Heart right ventricle (tissue), 16 donors: ENCODE data around the gene INTS4. TPM values are rescaled to one million over a fixed set of nuclear protein-coding genes. Genes with fewer than 3 reads are reported as not detected.
A peak's percentile ranks its signal among the peaks of the same experiment; 100 is the strongest.
"Not testable (repeated sequence)": the region's sequence is repeated elsewhere in the genome, so short reads cannot be mapped to it uniquely, and the experiment has no call there.

ENCODE experiments used
- ATAC-seq, 8 donors: fragments of 200-7000 bp; cut with Tn5 transposase; one replicate each; pipeline ENCODE4 v1.9.1; 2020; ENCODE audit warnings: mild to moderate bottlenecking in 8 of 8, moderate library complexity in 8 of 8, moderate number of reproducible peaks in 1 of 8
- DNase-seq, 2 donors: peaks; one replicate each; pipeline ENCODE4 v3.0.0-alpha.2; 2020
- H3K27ac ChIP-seq, 10 donors: fragments of 200-600 bp; sonication (generic) in 2 of 10; one replicate each; pipeline versions ENCODE4 v1.5.0 to v1.8.0; 2020 to 2022; ENCODE audit warnings: mild to moderate bottlenecking in 3 of 10
- H3K27me3 ChIP-seq, 7 donors: fragments of 200-600 bp; one replicate each; pipeline ENCODE4 v1.8.0; 2021 to 2022; ENCODE audit warnings: mild to moderate bottlenecking in 2 of 7
- H3K36me3 ChIP-seq, 9 donors: fragments of 200-600 bp; sonication (generic) in 1 of 9; one replicate each; pipeline versions ENCODE4 v1.5.0 to v1.8.0; 2020 to 2022; ENCODE audit warnings: mild to moderate bottlenecking in 2 of 9
- H3K4me1 ChIP-seq, 9 donors: fragments of 200-600 bp; sonication (generic) in 1 of 9; one replicate each; pipeline versions ENCODE4 v1.5.0 to v1.8.0; 2020 to 2022; ENCODE audit warnings: mild to moderate bottlenecking in 4 of 9
- H3K4me3 ChIP-seq, 10 donors: fragments of 200-600 bp; sonication (generic) in 2 of 10; one replicate each; pipeline versions ENCODE4 v1.5.0 to v1.8.0; 2020 to 2022; ENCODE audit warnings: mild to moderate bottlenecking in 7 of 10, moderate library complexity in 2 of 10
- H3K9me3 ChIP-seq, 11 donors: fragments of 200-600 bp in 10 of 11; sonication (generic) in 2 of 11; one replicate each; pipeline versions ENCODE4 v1.5.0 to v1.8.0; 2013 to 2022; ENCODE audit warnings: mild to moderate bottlenecking in 2 of 11, control low read depth in 1 of 11, moderate library complexity in 1 of 11
- WGBS, 2 donors: extraction: QIAGEN DNeasy Blood & Tissue Kit; methylation state at CpG; one replicate each; pipeline ENCODE4 v1.1.7; 2013; ENCODE audit warnings: inconsistent platforms in 1 of 2; 5-methylcytosine and 5-hydroxymethylcytosine counted together
- intact Hi-C, 10 donors: fragments of 100-400 bp; cut with DNase I; formaldehyde crosslinking; loops; one replicate each; pipeline versions ENCODE4 v1.11.1 to v1.14.2; 2022
- polyA plus RNA-seq, 2 donors: library from polyadenylated mRNA; stranded (reverse); fragments of 200-250 nt; gene quantifications; one replicate each; pipeline ENCODE4 v1.2.3, GENCODE V29; 2013
- total RNA-seq, 10 donors: library from RNA; stranded (reverse); fragmentation: NEBNext Ultra II Directional in 3 of 10; extraction: Animal tissue kit (Norgen Biotek cat#: 25700) in 3 of 10; gene quantifications; one replicate each; pipeline versions ENCODE4 v1.2.1 to v1.2.4, GENCODE V29; 2021 to 2023
- TF ChIP-seq, protein P1 (sequence below), 9 donors: fragments of 200-600 bp; sonication (generic) in 2 of 9; IDR thresholded peaks; one replicate each; pipeline versions ENCODE4 v1.5.0 to v1.8.0; 2021 to 2022; ENCODE audit warnings: antibody characterized with exemption in 9 of 9, mild to moderate bottlenecking in 5 of 9, moderate library complexity in 1 of 9
- donor health status: Arrhythmogenic right ventricular cardiomyopathy.
- donor health status: ischemic (EF 13 %, LVEDD 7.1; RV severe dilation, severe dysfunction).
- donor health status: healthy with polysubstance abuse.
- donor health status: DM: no; HTN: yes; CAD: no.
- donor health status: DM: no; HTN: no; CAD: no.
- donor health status: ischemic (EF 25% LVEDD 6.9; RV normal size, moderate dysfunction).
- donor health status: ischemic (EF 25% LVEDD 5.7; RV mildly dilated, moderate dysfunction).
- donor health status: healthy.
- donor health status: DM: yes; HTN: yes; CAD: no.
- donor health status: Ischemic cardiomyopathy.
- donor health status: ischemic (EF 35%, LVEDD 5.7; RV mildly dilated, moderate dysfunction).
- donor health status: nonischemic (EF 11% LVEDD 7.7; RV severe dilation, severe dysfunction).
- donor health status: DM: yes; HTN: yes; CAD: no.
- donor health status: PGD.
- donor health status: ischemic (EF 29% LVEDD 5.4; RV normal size, mild dysfunction).
- donor health status: nonischemic (EF 23%, LVEDD 6.1; RV moderate dilation, normal function).

Gene INTS4
- total and polyA plus RNA-seq, 12 donors = 12.2 to 20.2 (median 16.1) TPM

DNA sequence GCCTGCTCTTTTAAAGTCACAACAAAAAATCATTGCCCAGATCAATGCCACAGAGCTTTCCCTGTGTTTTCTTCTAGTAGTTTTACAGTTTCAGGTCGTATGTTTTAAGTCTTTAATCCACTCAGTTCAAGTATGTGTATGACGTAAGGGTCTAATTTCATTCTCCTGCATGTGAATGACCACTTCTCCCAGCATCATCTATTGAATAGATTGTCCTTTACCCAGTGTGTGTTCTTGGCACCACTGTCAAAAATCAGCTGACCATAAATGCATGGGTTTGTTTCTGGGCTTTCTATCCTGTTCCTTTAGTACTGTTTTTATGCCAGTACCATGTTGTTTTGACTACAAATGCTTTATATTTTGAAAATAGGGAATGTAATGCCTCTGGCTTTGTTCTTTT is 28.1 kb downstream of the INTS4 start:
- TF ChIP-seq, protein P1, sequence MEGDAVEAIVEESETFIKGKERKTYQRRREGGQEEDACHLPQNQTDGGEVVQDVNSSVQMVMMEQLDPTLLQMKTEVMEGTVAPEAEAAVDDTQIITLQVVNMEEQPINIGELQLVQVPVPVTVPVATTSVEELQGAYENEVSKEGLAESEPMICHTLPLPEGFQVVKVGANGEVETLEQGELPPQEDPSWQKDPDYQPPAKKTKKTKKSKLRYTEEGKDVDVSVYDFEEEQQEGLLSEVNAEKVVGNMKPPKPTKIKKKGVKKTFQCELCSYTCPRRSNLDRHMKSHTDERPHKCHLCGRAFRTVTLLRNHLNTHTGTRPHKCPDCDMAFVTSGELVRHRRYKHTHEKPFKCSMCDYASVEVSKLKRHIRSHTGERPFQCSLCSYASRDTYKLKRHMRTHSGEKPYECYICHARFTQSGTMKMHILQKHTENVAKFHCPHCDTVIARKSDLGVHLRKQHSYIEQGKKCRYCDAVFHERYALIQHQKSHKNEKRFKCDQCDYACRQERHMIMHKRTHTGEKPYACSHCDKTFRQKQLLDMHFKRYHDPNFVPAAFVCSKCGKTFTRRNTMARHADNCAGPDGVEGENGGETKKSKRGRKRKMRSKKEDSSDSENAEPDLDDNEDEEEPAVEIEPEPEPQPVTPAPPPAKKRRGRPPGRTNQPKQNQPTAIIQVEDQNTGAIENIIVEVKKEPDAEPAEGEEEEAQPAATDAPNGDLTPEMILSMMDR (IDR thresholded peaks at IDR 0.05) = no peak
- Histone ChIP-seq H3K4me3 (no peak overlapping the region), H3K36me3 (peaks cover 0 to 49% (median 8%) of the 10 kb centered on the region in 9 donors), H3K27me3 (no peaks in the 10 kb centered on the region), H3K9me3 (no peaks in the 10 kb centered on the region), H3K4me1 (peaks cover 0 to 3% (median 0%) of the 10 kb centered on the region in 9 donors), H3K27ac (no peak overlapping the region)
- WGBS, 2 donors = 85 to 89% methylated on average over 2 of the region's 2 CpGs
- no peak for ATAC-seq
- intact Hi-C loops = no loop called here
- DNase-seq = no peak

DNA sequence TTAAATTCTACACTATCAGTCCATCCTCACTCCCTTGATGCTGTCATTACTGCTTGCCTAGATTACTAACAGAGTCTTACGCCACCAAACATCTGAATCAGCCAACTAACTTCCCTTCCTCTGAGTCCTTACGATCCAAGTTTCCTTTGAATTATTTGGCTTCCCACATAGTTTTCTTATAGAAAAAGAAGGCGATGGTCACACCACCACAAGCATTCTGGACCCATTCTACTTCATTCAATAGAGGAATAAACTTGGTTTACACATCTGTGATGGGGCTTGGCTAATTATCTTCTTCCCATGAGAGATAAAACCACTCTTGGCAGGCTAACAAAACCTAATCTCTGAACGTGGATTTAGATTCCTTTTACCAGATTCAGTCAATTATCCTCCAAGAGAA is 35.0 kb downstream of the INTS4 start:
- Histone ChIP-seq H3K27ac (peak overlapping the region in 4 of 10 donors; percentile 23 to 78 (median 42)), H3K4me1 (peaks cover 0 to 16% (median 8%) of the 10 kb centered on the region in 9 donors), H3K27me3 (no peaks in the 10 kb centered on the region), H3K9me3 (no peaks in the 10 kb centered on the region), H3K4me3 (no peak overlapping the region), H3K36me3 (peaks cover 0 to 71% (median 16%) of the 10 kb centered on the region in 9 donors)
- TF ChIP-seq, protein P1 (IDR thresholded peaks at IDR 0.05) = no peak
- DNase-seq (no peak), ATAC-seq (peak in 2 of 8 donors; percentile 6 to 46)
- 63% methylated on average over 4 of the region's 4 CpGs for WGBS, 2 donors
- intact Hi-C loops = no loop called here

- peak overlapping the region in 8 of 10 donors; percentile 10 to 78 (median 40) for H3K27ac ChIP-seq
- peaks cover 0 to 73% (median 16%) of the 10 kb centered on the region in 9 donors for H3K36me3 ChIP-seq
- DNase-seq (peak in 1 of 2 donors; percentile 11), ATAC-seq (peak in 7 of 8 donors; percentile 52 to 93 (median 79))
- H3K4me3 ChIP-seq, intact Hi-C loops, H3K27me3 ChIP-seq, H3K9me3 ChIP-seq: not testable (repeated sequence)
- peaks cover 0 to 16% (median 8%) of the 10 kb centered on the region in 9 donors for H3K4me1 ChIP-seq
- WGBS, 2 donors = 61 to 66% methylated on average over 3 of the region's 3 CpGs
These were observed 35.8 kb downstream of the INTS4 start for GRCh38 chr11:77958583-77959177.

DNA sequence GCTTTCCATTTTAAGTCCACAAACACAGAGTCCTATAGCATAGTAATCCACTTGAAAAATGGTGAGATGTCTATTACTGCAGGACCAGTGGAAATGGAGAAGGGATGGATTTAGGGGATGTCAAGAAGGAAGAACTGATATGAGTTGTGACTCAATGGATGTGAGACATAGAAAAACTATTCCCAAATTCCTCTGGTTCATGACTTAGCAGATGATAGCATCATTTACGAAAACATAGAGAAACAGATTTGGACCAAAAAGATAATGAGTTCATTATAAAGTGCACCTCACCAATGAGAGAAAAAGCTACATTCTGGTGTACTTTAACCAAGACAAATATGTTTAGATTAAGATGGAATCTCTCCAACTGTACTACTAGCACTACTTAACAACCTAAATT is 51.2 kb downstream of the INTS4 start:
- ATAC-seq, H3K27ac ChIP-seq, H3K9me3 ChIP-seq, H3K4me1 ChIP-seq, intact Hi-C loops, DNase-seq, H3K27me3 ChIP-seq, H3K4me3 ChIP-seq: not testable (repeated sequence)
- WGBS, 2 donors = 94 to 100% methylated on average over 1 of the region's 1 CpG
- peaks cover 0 to 28% (median 0%) of the 10 kb centered on the region in 9 donors for H3K36me3 ChIP-seq

DNA sequence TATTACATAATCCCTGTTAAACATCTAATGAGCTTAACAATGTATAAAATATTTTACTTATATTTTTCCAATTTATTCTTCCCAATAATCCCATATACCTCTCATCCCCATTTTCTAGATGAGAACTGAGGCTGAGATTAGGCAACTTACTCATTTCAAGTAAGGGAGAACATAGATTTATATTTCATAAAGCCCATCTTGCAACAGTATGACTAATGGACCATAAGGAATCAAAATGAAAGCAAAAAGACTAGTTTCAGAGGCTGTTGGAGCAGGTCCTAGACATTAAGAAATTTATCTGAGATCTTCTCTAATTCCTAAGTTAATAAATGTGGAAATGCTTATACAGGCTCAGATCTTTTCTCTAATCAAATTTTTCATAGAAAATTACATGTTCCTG is 52.0 kb downstream of the INTS4 start:
- DNase-seq, H3K9me3 ChIP-seq, H3K27ac ChIP-seq, H3K27me3 ChIP-seq, ATAC-seq, H3K4me3 ChIP-seq, H3K4me1 ChIP-seq, intact Hi-C loops: not testable (repeated sequence)
- H3K36me3 ChIP-seq = peaks cover 0 to 28% (median 0%) of the 10 kb centered on the region in 9 donors

DNA sequence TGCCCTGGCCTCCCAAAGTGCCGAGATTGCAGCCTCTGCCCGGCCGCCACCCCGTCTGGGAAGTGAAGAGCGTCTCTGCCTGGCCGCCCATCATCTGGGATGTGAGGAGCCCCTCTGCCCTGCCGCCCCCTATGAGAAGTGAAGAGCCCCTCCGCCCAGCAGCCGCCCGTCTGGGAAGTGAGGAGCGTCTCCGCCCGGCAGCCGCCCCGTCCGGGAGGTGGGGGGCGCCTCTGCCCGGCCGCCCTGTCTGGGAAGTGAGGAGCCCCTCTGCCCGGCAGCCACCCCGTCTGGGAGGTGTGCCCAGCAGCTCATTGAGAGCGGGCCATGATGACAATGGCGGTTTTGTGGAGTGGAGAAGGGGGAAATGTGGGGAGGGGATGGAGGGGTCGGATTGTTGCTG is 60.9 kb downstream of the INTS4 start:
- DNase-seq, H3K4me3 ChIP-seq, H3K27me3 ChIP-seq, intact Hi-C loops, ATAC-seq, H3K4me1 ChIP-seq, H3K9me3 ChIP-seq, H3K27ac ChIP-seq: not testable (repeated sequence)
- 94 to 95% methylated on average over 20 to 23 of the region's 24 CpGs for whole genome bisulfite sequencing, 2 donors
- H3K36me3 ChIP-seq = peaks cover 0 to 60% (median 13%) of the 10 kb centered on the region in 9 donors

- H3K27ac ChIP-seq, intact Hi-C loops, H3K27me3 ChIP-seq, H3K4me1 ChIP-seq, DNase-seq, H3K9me3 ChIP-seq, H3K4me3 ChIP-seq: not testable (repeated sequence)
- WGBS, 2 donors = 74 to 91% methylated on average over 3 of the region's 3 CpGs
- peak in 1 of 8 donors; percentile 48 for ATAC-seq
- H3K36me3 ChIP-seq = peaks cover 0 to 53% (median 7%) of the 10 kb centered on the region in 9 donors
These were observed 63.9 kb downstream of the INTS4 start for GRCh38 chr11:77930334-77931208.

- intact Hi-C loops, DNase-seq, H3K9me3 ChIP-seq, H3K27me3 ChIP-seq, H3K27ac ChIP-seq, H3K4me3 ChIP-seq, ATAC-seq: not testable (repeated sequence)
- Histone ChIP-seq H3K36me3 (peaks cover 0 to 71% (median 5%) of the 10 kb centered on the region in 9 donors), H3K4me1 (peaks cover 0 to 14% (median 8%) of the 10 kb centered on the region in 9 donors)
- whole genome bisulfite sequencing, 2 donors = no CpG with 5 or more reads among the region's 2 CpGs
These were observed 76.8 kb downstream of the INTS4 start for GRCh38 chr11:77917713-77918112.

DNA sequence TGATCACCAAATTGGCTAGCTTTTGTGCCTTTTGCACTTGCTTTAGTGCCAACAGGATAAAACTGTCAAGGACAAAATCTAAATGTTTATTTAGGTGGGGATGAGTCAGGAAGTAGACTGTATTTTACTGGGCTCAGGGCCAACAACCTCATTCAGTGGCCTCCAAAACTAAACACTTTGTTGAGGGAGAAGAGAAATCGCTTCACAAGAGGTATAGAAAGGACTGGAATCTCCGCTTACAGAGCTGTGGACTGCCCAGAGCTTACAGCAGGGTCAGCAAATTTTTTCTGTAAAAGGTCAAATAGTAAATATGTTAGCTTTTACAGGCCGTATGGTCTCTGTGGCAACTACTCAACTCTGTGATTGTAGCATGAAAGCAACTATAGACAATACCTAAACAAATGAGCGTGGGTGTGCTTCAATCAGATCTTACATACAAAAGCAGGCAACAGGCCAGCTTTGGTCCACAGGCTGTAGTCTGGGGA is 80.1 kb downstream of the INTS4 start:
- H3K36me3 ChIP-seq = peaks cover 0 to 57% (median 5%) of the 10 kb centered on the region in 9 donors
- DNase-seq = peak in 1 of 2 donors; percentile 49
- H3K27me3 ChIP-seq, intact Hi-C loops, H3K9me3 ChIP-seq, H3K4me3 ChIP-seq: not testable (repeated sequence)
- H3K4me1 ChIP-seq = peaks cover 0 to 14% (median 8%) of the 10 kb centered on the region in 9 donors
- WGBS, 2 donors = 59 to 65% methylated on average over 4 of the region's 4 CpGs
- ATAC-seq = peak in 5 of 8 donors; percentile 42 to 80 (median 63)
- H3K27ac ChIP-seq = peak overlapping the region in 1 of 10 donors; percentile 15
